Liver (tissue), 2 donors: ENCODE data around the gene PSMB9.

Experiments
- CTCF ChIP-seq: fragments of 150-350 bp; IDR thresholded peaks from 2 replicates; pipeline ENCODE4 v1.5.1; 2017; ENCODE audit warnings: improper control_type of control experiment, low read depth, low read length; ENCODE audit not compliant: missing input control
- MAX ChIP-seq: IDR thresholded peaks from 2 replicates; pipeline ENCODE4 v1.6.1; 2016; ENCODE audit warnings: antibody characterized with exemption
- donor health status: healthy.

- TF ChIP-seq CTCF (no peak), MAX (no peak)
Measured at GRCh38 chr6:32887616-32888015, 33.6 kb downstream of the PSMB9 start.
